Measurements from ENCODE around the gene NT5C2.
"Not testable (repeated sequence)": the region's sequence is repeated elsewhere in the genome, so short reads cannot be mapped to it uniquely, and the experiment has no call there.

The NT5C2 gene

GRCh38 chr10:103157246-103157645 is 35.8 kb downstream of the NT5C2 start:
- H3K27me3 Mint-ChIP-seq (ENCODE audit: low read depth) = no peaks in the 10 kb centered on the region
- H3K4me1 Mint-ChIP-seq (ENCODE audit: low read depth) = peaks cover 8% of the 10 kb centered on the region
- H3K27ac Mint-ChIP-seq = no peak overlapping the region
- H3K4me3 Mint-ChIP-seq = no peak overlapping the region
- no peaks in the 10 kb centered on the region for H3K9me3 Mint-ChIP-seq
- peaks cover 23% of the 10 kb centered on the region for H3K36me3 Mint-ChIP-seq (ENCODE audit: low read depth)

- Mint-ChIP-seq H3K9me3 (no peaks in the 10 kb centered on the region), H3K27ac (no peak overlapping the region), H3K27me3 (ENCODE audit: low read depth) (no peaks in the 10 kb centered on the region), H3K4me1 (ENCODE audit: low read depth) (peaks cover 8% of the 10 kb centered on the region), H3K4me3 (no peak overlapping the region), H3K36me3 (ENCODE audit: low read depth) (peaks cover 27% of the 10 kb centered on the region)
Measured at GRCh38 chr10:103155471-103156085, 37.5 kb downstream of the NT5C2 start.

- H3K4me3 Mint-ChIP-seq = no peak overlapping the region
- H3K9me3 Mint-ChIP-seq = no peaks in the 10 kb centered on the region
- peaks cover 20% of the 10 kb centered on the region for H3K36me3 Mint-ChIP-seq (ENCODE audit: low read depth)
- peaks cover 8% of the 10 kb centered on the region for H3K4me1 Mint-ChIP-seq (ENCODE audit: low read depth)
- H3K27ac Mint-ChIP-seq = no peak overlapping the region
- no peaks in the 10 kb centered on the region for H3K27me3 Mint-ChIP-seq (ENCODE audit: low read depth)
Measured at GRCh38 chr10:103154521-103155299, 38.4 kb downstream of the NT5C2 start.

GRCh38 chr10:103153302-103154197 is 39.5 kb downstream of the NT5C2 start:
- Mint-ChIP-seq H3K4me3 (no peak overlapping the region), H3K36me3 (ENCODE audit: low read depth) (peaks cover 19% of the 10 kb centered on the region), H3K9me3 (no peaks in the 10 kb centered on the region), H3K4me1 (ENCODE audit: low read depth) (peaks cover 8% of the 10 kb centered on the region), H3K27me3 (ENCODE audit: low read depth) (no peaks in the 10 kb centered on the region), H3K27ac (no peak overlapping the region)

GRCh38 chr10:103149991-103150622 is 43.0 kb downstream of the NT5C2 start:
- H3K9me3 Mint-ChIP-seq = no peaks in the 10 kb centered on the region
- H3K4me3 Mint-ChIP-seq = no peak overlapping the region
- H3K4me1 Mint-ChIP-seq (ENCODE audit: low read depth) = peaks cover 5% of the 10 kb centered on the region
- no peak overlapping the region for H3K27ac Mint-ChIP-seq
- no peaks in the 10 kb centered on the region for H3K27me3 Mint-ChIP-seq (ENCODE audit: low read depth)
- peaks cover 15% of the 10 kb centered on the region for H3K36me3 Mint-ChIP-seq (ENCODE audit: low read depth)

- H3K27me3 Mint-ChIP-seq (ENCODE audit: low read depth) = no peaks in the 10 kb centered on the region
- H3K9me3 Mint-ChIP-seq = no peaks in the 10 kb centered on the region
- no peak overlapping the region for H3K4me3 Mint-ChIP-seq
- H3K36me3 Mint-ChIP-seq (ENCODE audit: low read depth) = peaks cover 15% of the 10 kb centered on the region
- H3K27ac Mint-ChIP-seq = no peak overlapping the region
- H3K4me1 Mint-ChIP-seq (ENCODE audit: low read depth) = no peaks in the 10 kb centered on the region
Measured at GRCh38 chr10:103147645-103148044, 45.4 kb downstream of the NT5C2 start.

- Mint-ChIP-seq H3K27me3 (ENCODE audit: low read depth) (no peaks in the 10 kb centered on the region), H3K9me3 (no peaks in the 10 kb centered on the region), H3K36me3 (ENCODE audit: low read depth) (peaks cover 19% of the 10 kb centered on the region), H3K27ac (no peak overlapping the region), H3K4me1 (ENCODE audit: low read depth) (no peaks in the 10 kb centered on the region), H3K4me3 (no peak overlapping the region)
Measured at GRCh38 chr10:103145860-103146466, 47.1 kb downstream of the NT5C2 start.

GRCh38 chr10:103145046-103145445 is 48.0 kb downstream of the NT5C2 start:
- H3K36me3 Mint-ChIP-seq (ENCODE audit: low read depth) = peaks cover 24% of the 10 kb centered on the region
- no peaks in the 10 kb centered on the region for H3K27me3 Mint-ChIP-seq (ENCODE audit: low read depth)
- no peaks in the 10 kb centered on the region for H3K9me3 Mint-ChIP-seq
- H3K27ac Mint-ChIP-seq = no peak overlapping the region
- H3K4me3 Mint-ChIP-seq = no peak overlapping the region
- H3K4me1 Mint-ChIP-seq (ENCODE audit: low read depth) = peaks cover 3% of the 10 kb centered on the region

- no peak overlapping the region for H3K27ac Mint-ChIP-seq
- H3K9me3 Mint-ChIP-seq = no peaks in the 10 kb centered on the region
- H3K27me3 Mint-ChIP-seq (ENCODE audit: low read depth) = no peaks in the 10 kb centered on the region
- H3K36me3 Mint-ChIP-seq (ENCODE audit: low read depth) = peaks cover 26% of the 10 kb centered on the region
- H3K4me1 Mint-ChIP-seq (ENCODE audit: low read depth) = peaks cover 4% of the 10 kb centered on the region
- no peak overlapping the region for H3K4me3 Mint-ChIP-seq
Measured at GRCh38 chr10:103144041-103144440, 49.0 kb downstream of the NT5C2 start.

GRCh38 chr10:103143641-103144040 is 49.4 kb downstream of the NT5C2 start:
- H3K9me3 Mint-ChIP-seq; H3K27me3 Mint-ChIP-seq (ENCODE audit: low read depth); H3K27ac Mint-ChIP-seq; H3K4me1 Mint-ChIP-seq (ENCODE audit: low read depth); H3K4me3 Mint-ChIP-seq: not testable (repeated sequence)
- peaks cover 26% of the 10 kb centered on the region for H3K36me3 Mint-ChIP-seq (ENCODE audit: low read depth)

- H3K9me3 Mint-ChIP-seq = no peaks in the 10 kb centered on the region
- H3K27me3 Mint-ChIP-seq (ENCODE audit: low read depth) = no peaks in the 10 kb centered on the region
- H3K4me3 Mint-ChIP-seq = no peak overlapping the region
- peaks cover 4% of the 10 kb centered on the region for H3K4me1 Mint-ChIP-seq (ENCODE audit: low read depth)
- H3K27ac Mint-ChIP-seq = no peak overlapping the region
- H3K36me3 Mint-ChIP-seq (ENCODE audit: low read depth) = peaks cover 24% of the 10 kb centered on the region
Measured at GRCh38 chr10:103141950-103142349, 51.1 kb downstream of the NT5C2 start.

- Mint-ChIP-seq H3K9me3 (no peaks in the 10 kb centered on the region), H3K27me3 (ENCODE audit: low read depth) (no peaks in the 10 kb centered on the region), H3K4me1 (ENCODE audit: low read depth) (peaks cover 6% of the 10 kb centered on the region), H3K36me3 (ENCODE audit: low read depth) (peaks cover 31% of the 10 kb centered on the region), H3K4me3 (no peak overlapping the region), H3K27ac (no peak overlapping the region)
Measured at GRCh38 chr10:103140469-103140868, 52.6 kb downstream of the NT5C2 start.

- H3K27ac Mint-ChIP-seq = no peak overlapping the region
- no peak overlapping the region for H3K4me3 Mint-ChIP-seq
- H3K27me3 Mint-ChIP-seq (ENCODE audit: low read depth) = no peaks in the 10 kb centered on the region
- peaks cover 12% of the 10 kb centered on the region for H3K4me1 Mint-ChIP-seq (ENCODE audit: low read depth)
- H3K9me3 Mint-ChIP-seq = peaks cover 3% of the 10 kb centered on the region
- peaks cover 38% of the 10 kb centered on the region for H3K36me3 Mint-ChIP-seq (ENCODE audit: low read depth)
Measured at GRCh38 chr10:103139803-103140202, 53.3 kb downstream of the NT5C2 start.

GRCh38 chr10:103135168-103135567 is 57.9 kb downstream of the NT5C2 start:
- peaks cover 56% of the 10 kb centered on the region for H3K36me3 Mint-ChIP-seq (ENCODE audit: low read depth)
- not testable (repeated sequence) for H3K4me3 Mint-ChIP-seq

More at GRCh38 chr10:103135168-103135567, 57.9 kb downstream of the NT5C2 start:
- peaks cover 16% of the 10 kb centered on the region for H3K4me1 Mint-ChIP-seq (ENCODE audit: low read depth)
- H3K9me3 Mint-ChIP-seq; H3K27me3 Mint-ChIP-seq (ENCODE audit: low read depth): not testable (repeated sequence)
- peak overlapping the region; percentile 29 for H3K27ac Mint-ChIP-seq
